IMR-90 (cell line): Measurements from ENCODE around the gene SLITRK2. TPM values are rescaled to one million over a fixed set of nuclear protein-coding genes. Genes with fewer than 3 reads are reported as not detected.

Experiments
- ATAC-seq: fragments of 200-7000 bp; cut with Tn5 transposase; 2 replicates; pipeline ENCODE4 v1.9.1; 2020; ENCODE audit warnings: low read depth, mild to moderate bottlenecking, moderate library complexity
- BruUV-seq: library from RNA; stranded (reverse); fragments of 400-500 nt; replicated peaks from 2 replicates; lab custom pipeline; 2021; lab: Mats Ljungman, UMichigan
- CTCF ChIA-PET: fragments of 300-600 bp; formaldehyde crosslinking; extraction: SDS; loops from one replicate; lab custom pipeline; 2021; ENCODE audit warnings: antibody characterized with exemption; lab: Yijun Ruan, JAX
- POLR2A ChIA-PET: fragments of 300-600 bp; sonication (Branson Sonifier 250); formaldehyde crosslinking; loops from one replicate; lab custom pipeline; 2022; ENCODE audit warnings: antibody characterized with exemption; ENCODE audit not compliant: unreplicated experiment; lab: Charles Lee
- DNase-seq: peaks from one replicate; pipeline ENCODE4 v3.0.0; 2013
- H2AFZ ChIP-seq: replicated peaks from 2 replicates; pipeline ENCODE3; 2013; ENCODE audit warnings: low read length, mild to moderate bottlenecking; ENCODE audit not compliant: poor library complexity
- H2AK5ac ChIP-seq: 2 replicates; pipeline ENCODE4 v1.6.1; 2013; ENCODE audit warnings: low read depth, low read length, inconsistent platforms
- H2AK9ac ChIP-seq: replicated peaks from 2 replicates; pipeline ENCODE3; 2013; ENCODE audit warnings: mild to moderate bottlenecking, low read depth, low read length, moderate library complexity; ENCODE audit not compliant: poor library complexity
- H2BK120ac ChIP-seq: 2 replicates; pipeline ENCODE4 v1.6.1; 2013; ENCODE audit warnings: low read depth, low read length, inconsistent platforms
- H2BK15ac ChIP-seq: 3 replicates; pipeline ENCODE4 v1.6.1; 2013; ENCODE audit warnings: low read depth, low read length, inconsistent platforms
- H2BK20ac ChIP-seq: 2 replicates; pipeline ENCODE4 v1.6.1; 2013; ENCODE audit warnings: low read depth, mild to moderate bottlenecking, inconsistent platforms, low read length, moderate library complexity
- H2BK5ac ChIP-seq: 2 replicates; pipeline ENCODE4 v1.6.1; 2013; ENCODE audit warnings: mild to moderate bottlenecking, low read depth, low read length, inconsistent platforms; ENCODE audit not compliant: poor library complexity, severe bottlenecking
- H3K14ac ChIP-seq: replicated peaks from 2 replicates; pipeline ENCODE4 v1.6.1; 2013; ENCODE audit warnings: low read depth, low read length, inconsistent platforms
- H3K18ac ChIP-seq: 2 replicates; pipeline ENCODE4 v1.6.1; 2013; ENCODE audit warnings: low read depth, low read length, control low read depth
- H3K23ac ChIP-seq: 2 replicates; pipeline ENCODE4 v1.6.1; 2013; ENCODE audit warnings: low read depth, low read length, inconsistent platforms
- H3K27ac ChIP-seq: 2 replicates; pipeline ENCODE4 v1.5.1; 2013; ENCODE audit warnings: mild to moderate bottlenecking, control low read depth, low read length; ENCODE audit not compliant: insufficient read depth
- H3K27me3 ChIP-seq: 2 replicates; pipeline ENCODE4 v1.6.1; 2013; ENCODE audit warnings: low read length; ENCODE audit not compliant: control insufficient read depth, insufficient read depth
- H3K36me3 ChIP-seq: 2 replicates; pipeline ENCODE4 v1.6.1; 2013; ENCODE audit warnings: low read length, mixed read lengths; ENCODE audit not compliant: control insufficient read depth, insufficient read depth
- H3K4ac ChIP-seq: 2 replicates; pipeline ENCODE4 v1.6.1; 2013; ENCODE audit warnings: low read depth, low read length, inconsistent platforms
- H3K4me1 ChIP-seq: 2 replicates; pipeline ENCODE4 v1.6.1; 2013; ENCODE audit warnings: low read length, mixed read lengths; ENCODE audit not compliant: control insufficient read depth, insufficient read depth
- H3K4me2 ChIP-seq: 2 replicates; pipeline ENCODE4 v1.6.1; 2013; ENCODE audit warnings: low read depth, mild to moderate bottlenecking, control low read depth, low read length, moderate library complexity
- H3K4me3 ChIP-seq: 2 replicates; pipeline ENCODE4 v1.5.1; 2013; ENCODE audit warnings: low read depth, mild to moderate bottlenecking, control low read depth, low read length, moderate library complexity; ENCODE audit not compliant: insufficient read depth
- H3K56ac ChIP-seq: 2 replicates; pipeline ENCODE4 v1.6.1; 2013; ENCODE audit warnings: low read length, inconsistent platforms; ENCODE audit not compliant: insufficient read depth; ENCODE audit errors: extremely low read depth
- H3K79me1 ChIP-seq, 2 experiments: 2 replicates each; pipeline ENCODE4 v1.6.1; 2013; ENCODE audit warnings: low read length in 2 of 2, inconsistent platforms in 1 of 2, low read depth in 1 of 2
- H3K9ac ChIP-seq: 2 replicates; pipeline ENCODE4 v1.6.1; 2013; ENCODE audit warnings: low read depth, low read length, control low read depth
- H3K9me1 ChIP-seq: 2 replicates; pipeline ENCODE4 v1.6.1; 2013; ENCODE audit warnings: low read length, inconsistent platforms; ENCODE audit not compliant: insufficient read depth
- H3K9me3 ChIP-seq: 2 replicates; pipeline ENCODE4 v1.6.1; 2013; ENCODE audit warnings: low read length; ENCODE audit not compliant: control insufficient read depth, insufficient read depth
- H4K20me1 ChIP-seq: 2 replicates; pipeline ENCODE4 v1.6.1; 2013; ENCODE audit warnings: low read length, inconsistent platforms; ENCODE audit not compliant: insufficient read depth
- H4K5ac ChIP-seq: 2 replicates; pipeline ENCODE4 v1.6.1; 2013; ENCODE audit warnings: mild to moderate bottlenecking, low read depth, low read length, control low read depth
- H4K8ac ChIP-seq, 2 experiments: 2 replicates each; pipeline ENCODE4 v1.6.1; 2013; ENCODE audit warnings: low read depth in 2 of 2, low read length in 2 of 2, control low read depth in 1 of 2, inconsistent platforms in 1 of 2
- H4K91ac ChIP-seq: 2 replicates; pipeline ENCODE4 v1.6.1; 2013; ENCODE audit warnings: low read depth, low read length, inconsistent platforms; ENCODE audit not compliant: insufficient read depth
- CEBPB ChIP-seq: IDR thresholded peaks from 2 replicates; pipeline ENCODE4 v1.6.1; 2012; ENCODE audit warnings: low read depth, low read length, improper control_type of control experiment
- CHD1 ChIP-seq: IDR thresholded peaks from 2 replicates; pipeline ENCODE4 v1.6.1; 2012; ENCODE audit warnings: low read depth, low read length, improper control_type of control experiment
- MAFK ChIP-seq: IDR thresholded peaks from 2 replicates; pipeline ENCODE4 v1.6.1; 2012; ENCODE audit warnings: low read depth, low read length, improper control_type of control experiment
- POLR2A ChIP-seq: IDR thresholded peaks from 2 replicates; pipeline ENCODE4 v1.6.1; 2012; ENCODE audit warnings: mild to moderate bottlenecking, low read depth, low read length
- RFX5 ChIP-seq: IDR thresholded peaks from 2 replicates; pipeline ENCODE4 v1.8.0; 2012; ENCODE audit warnings: low read depth, mild to moderate bottlenecking, low read length, moderate library complexity
- WGBS, 2 experiments: methylation state at CpG; one replicate each; pipeline versions ENCODE4 v1.1.5 to v1.1.7; 2013; ENCODE audit warnings: missing lambda C conversion rate in 2 of 2; ENCODE audit not compliant: insufficient read length in 1 of 2; ENCODE audit errors: extremely low coverage in 2 of 2; 5-methylcytosine and 5-hydroxymethylcytosine counted together
- dilution Hi-C: fragments of 300-500 bp; cut with HindIII; formaldehyde crosslinking; loops from one replicate; pipeline ENCODE4 v1.14.3; 2018; ENCODE audit warnings: low sequenced_read_pairs; ENCODE audit not compliant: unreplicated experiment
- in situ Hi-C: fragments of 300-500 bp; cut with MboI; formaldehyde crosslinking; loops from 3 replicates; pipeline ENCODE4 v1.14.3; 2019; ENCODE audit warnings: low sequenced_read_pairs, inconsistent platforms, mixed read lengths
- intact Hi-C: fragments of 100-400 bp; cut with micrococcal nuclease; formaldehyde crosslinking; loops from 2 replicates; pipeline ENCODE4 v1.10.0; 2022
- polyA plus RNA-seq, 3 experiments: library from polyadenylated mRNA; depleted of rRNA; stranded (reverse); fragments of >200 nt; gene quantifications; 2 replicates each; pipeline ENCODE4 v1.2.3, GENCODE V29; 2012; ENCODE audit warnings: low replicate concordance in 1 of 3
- total RNA-seq: library from RNA; depleted of rRNA; stranded (reverse); fragments of >200 nt; gene quantifications from 2 replicates; pipeline ENCODE4 v1.2.3, GENCODE V29; 2012

Gene SLITRK2
- total and polyA plus RNA-seq, 2 of the 4 experiments (the other 2 are of a cell fraction) = not detected

GRCh38 chrX:145848857-145849256 lies 31.2 kb downstream of the SLITRK2 start:
- Histone ChIP-seq H3K56ac (no peak overlapping the region), H4K20me1 (no peaks in the 10 kb centered on the region), H3K4me1 (no peaks in the 10 kb centered on the region), H2BK120ac (no peak overlapping the region), H2AK9ac (no peak overlapping the region), H3K79me1 (no peaks in the 10 kb centered on the region), H2BK5ac (no peak overlapping the region), H3K27me3 (no peaks in the 10 kb centered on the region), H3K4me3 (no peak overlapping the region), H3K9me3 (peaks cover 22% of the 10 kb centered on the region; the same call in 1 of the 2 replicates), H3K9ac (no peak overlapping the region), H2BK20ac (no peak overlapping the region), H3K9me1 (no peaks in the 10 kb centered on the region), H4K8ac (no peak overlapping the region), H2BK15ac (no peak overlapping the region), H3K36me3 (no peaks in the 10 kb centered on the region), H3K27ac (no peak overlapping the region), H4K5ac (no peak overlapping the region), H3K18ac (no peak overlapping the region), H3K4me2 (no peak overlapping the region), H2AK5ac (no peak overlapping the region), H2AFZ (no peak overlapping the region), H4K91ac (no peak overlapping the region), H3K4ac (no peak overlapping the region), H3K23ac (no peak overlapping the region), H3K14ac (no peak overlapping the region)
- CTCF ChIA-PET = no interaction called here
- no peak for DNase-seq
- ATAC-seq = no peak
- WGBS, 2 experiments = 0% methylated on average over 1 of the region's 11 CpGs; no CpG with 5 or more reads in 1 of the 2 experiments
- in situ Hi-C loops (no loop called here), dilution Hi-C loops (no loop called here), intact Hi-C loops (no loop called here)
- POLR2A ChIA-PET = no interaction called here
- TF ChIP-seq CEBPB (no peak), POLR2A (no peak), RFX5 (no peak), MAFK (no peak), CHD1 (no peak)
- no TSS peak for BruUV-seq
